Fibroblast of the conjunctiva (primary cell): ENCODE results near the gene RASAL1.
"Not testable (repeated sequence)": the region's sequence is repeated elsewhere in the genome, so short reads cannot be mapped to it uniquely, and the experiment has no call there.

ENCODE experiments used
- DNase-seq: peaks from one replicate; pipeline ENCODE4 v3.0.0-alpha.2; 2010; ENCODE audit warnings: low read depth

Gene RASAL1

GRCh38 chr12:113117684-113118083, 17.9 kb downstream of the RASAL1 start:
- not testable (repeated sequence) for DNase-seq

- no peak for DNase-seq
Measured at GRCh38 chr12:113116875-113117274, 18.7 kb downstream of the RASAL1 start.

- no peak for DNase-seq
Measured at GRCh38 chr12:113115455-113116126, 20.0 kb downstream of the RASAL1 start.

GRCh38 chr12:113114447-113115178, 20.9 kb downstream of the RASAL1 start:
- no peak for DNase-seq

- DNase-seq: no peak
Measured at GRCh38 chr12:113113397-113113796, 22.2 kb downstream of the RASAL1 start.

- no peak for DNase-seq
Measured at GRCh38 chr12:113112043-113112899, 23.3 kb downstream of the RASAL1 start.

- DNase-seq: no peak
Measured at GRCh38 chr12:113111247-113111646, 24.3 kb downstream of the RASAL1 start.

GRCh38 chr12:113109872-113110599, 25.5 kb downstream of the RASAL1 start:
- DNase-seq: no peak

GRCh38 chr12:113109360-113109759, 26.2 kb downstream of the RASAL1 start:
- no peak for DNase-seq

- DNase-seq: no peak
Measured at GRCh38 chr12:113108308-113108707, 27.3 kb downstream of the RASAL1 start.

- no peak for DNase-seq
Measured at GRCh38 chr12:113106361-113106760, 29.2 kb downstream of the RASAL1 start.

- DNase-seq: no peak
Measured at GRCh38 chr12:113105606-113106271, 29.8 kb downstream of the RASAL1 start.

- no peak for DNase-seq
Measured at GRCh38 chr12:113104953-113105510, 30.5 kb downstream of the RASAL1 start.

GRCh38 chr12:113103756-113104450, 31.7 kb downstream of the RASAL1 start:
- no peak for DNase-seq

GRCh38 chr12:113102811-113103210, 32.8 kb downstream of the RASAL1 start:
- no peak for DNase-seq

- DNase-seq: no peak
Measured at GRCh38 chr12:113101751-113102150, 33.8 kb downstream of the RASAL1 start.

- DNase-seq: no peak
Measured at GRCh38 chr12:113099764-113100163, 35.8 kb downstream of the RASAL1 start.

- no peak for DNase-seq
Measured at GRCh38 chr12:113099364-113099763, 36.2 kb downstream of the RASAL1 start.

GRCh38 chr12:113098441-113099028, 37.0 kb downstream of the RASAL1 start:
- peak; percentile 51 for DNase-seq
